Breast epithelium (tissue), 3 donors: ENCODE results near the gene TP53BP1.

Experiments
- POLR2A ChIP-seq: fragments of 450-650 bp; IDR thresholded peaks from one replicate; pipeline ENCODE4 v1.6.1; 2016; ENCODE audit warnings: antibody characterized with exemption, mild to moderate bottlenecking, moderate library complexity
- POLR2AphosphoS5 ChIP-seq, 3 donors: sonication (generic); formaldehyde crosslinking; IDR thresholded peaks; one replicate each; pipeline ENCODE4 v1.6.1; 2017; ENCODE audit warnings: antibody characterized with exemption in 3 of 3
- TF ChIP-seq, protein P1 (sequence below), 3 donors: fragments of 450-650 bp; IDR thresholded peaks; one replicate each; pipeline ENCODE4 v1.5.1; 2016 to 2017; ENCODE audit warnings: antibody characterized with exemption in 3 of 3, mild to moderate bottlenecking in 3 of 3, moderate library complexity in 3 of 3

GRCh38 chr15:43509660-43510199 lies 16.8 kb upstream of the TP53BP1 start:
- TF ChIP-seq, protein P1, sequence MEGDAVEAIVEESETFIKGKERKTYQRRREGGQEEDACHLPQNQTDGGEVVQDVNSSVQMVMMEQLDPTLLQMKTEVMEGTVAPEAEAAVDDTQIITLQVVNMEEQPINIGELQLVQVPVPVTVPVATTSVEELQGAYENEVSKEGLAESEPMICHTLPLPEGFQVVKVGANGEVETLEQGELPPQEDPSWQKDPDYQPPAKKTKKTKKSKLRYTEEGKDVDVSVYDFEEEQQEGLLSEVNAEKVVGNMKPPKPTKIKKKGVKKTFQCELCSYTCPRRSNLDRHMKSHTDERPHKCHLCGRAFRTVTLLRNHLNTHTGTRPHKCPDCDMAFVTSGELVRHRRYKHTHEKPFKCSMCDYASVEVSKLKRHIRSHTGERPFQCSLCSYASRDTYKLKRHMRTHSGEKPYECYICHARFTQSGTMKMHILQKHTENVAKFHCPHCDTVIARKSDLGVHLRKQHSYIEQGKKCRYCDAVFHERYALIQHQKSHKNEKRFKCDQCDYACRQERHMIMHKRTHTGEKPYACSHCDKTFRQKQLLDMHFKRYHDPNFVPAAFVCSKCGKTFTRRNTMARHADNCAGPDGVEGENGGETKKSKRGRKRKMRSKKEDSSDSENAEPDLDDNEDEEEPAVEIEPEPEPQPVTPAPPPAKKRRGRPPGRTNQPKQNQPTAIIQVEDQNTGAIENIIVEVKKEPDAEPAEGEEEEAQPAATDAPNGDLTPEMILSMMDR (IDR thresholded peaks at IDR 0.05): no peak
- TF ChIP-seq POLR2A (no peak), POLR2AphosphoS5 (IDR thresholded peaks at IDR 0.05) (no peak)
